Upper lobe of left lung (tissue), 6 donors: ENCODE measurements around the gene RNF123. TPM values are rescaled to one million over a fixed set of nuclear protein-coding genes. Genes with fewer than 3 reads are reported as not detected.

ENCODE experiments used
- ATAC-seq, 2 donors: fragments of 200-7000 bp; cut with Tn5 transposase; one replicate each; pipeline ENCODE4 v1.9.1; 2022; ENCODE audit warnings: mild to moderate bottlenecking in 2 of 2, moderate library complexity in 2 of 2; ENCODE audit not compliant: low FRiP score in 2 of 2
- DNase-seq, 2 donors: peaks; one replicate each; pipeline ENCODE4 v3.0.0-alpha.2; 2019 to 2020
- H3K27ac ChIP-seq, 4 donors: fragments of 200-600 bp; sonication (generic); one replicate each; pipeline ENCODE4 v1.5.1; 2016 to 2019
- H3K27me3 ChIP-seq, 4 donors: fragments of 200-600 bp; sonication (generic); one replicate each; pipeline ENCODE4 v1.5.1; 2017 to 2019
- H3K36me3 ChIP-seq, 4 donors: fragments of 200-600 bp; sonication (generic); one replicate each; pipeline ENCODE4 v1.5.1; 2016 to 2019
- H3K4me1 ChIP-seq, 4 donors: fragments of 200-600 bp; sonication (generic); one replicate each; pipeline ENCODE4 v1.5.1; 2018 to 2019
- H3K4me3 ChIP-seq, 4 donors: fragments of 200-600 bp; sonication (generic); one replicate each; pipeline ENCODE4 v1.5.1; 2017 to 2019; ENCODE audit warnings: mild to moderate bottlenecking in 2 of 4, moderate library complexity in 1 of 4
- H3K9me3 ChIP-seq, 4 donors: fragments of 200-600 bp; sonication (generic); one replicate each; pipeline ENCODE4 v1.5.1; 2018 to 2019
- EP300 ChIP-seq, 4 donors: sonication (generic); formaldehyde crosslinking; IDR thresholded peaks; one replicate each; pipeline ENCODE4 v1.5.1; 2017; ENCODE audit warnings: antibody characterized with exemption in 4 of 4, control low read depth in 2 of 4
- POLR2A ChIP-seq, 4 donors: fragments of 450-650 bp; IDR thresholded peaks; one replicate each; pipeline ENCODE4 v1.5.1; 2016 to 2017; ENCODE audit warnings: antibody characterized with exemption in 4 of 4, mild to moderate bottlenecking in 2 of 4
- POLR2AphosphoS5 ChIP-seq, 2 donors: sonication (generic); formaldehyde crosslinking; IDR thresholded peaks; one replicate each; pipeline ENCODE4 v1.5.1; 2017; ENCODE audit warnings: antibody characterized with exemption in 2 of 2
- WGBS, 2 donors: methylation state at CpG; one replicate each; pipeline ENCODE4 v1.1.5; 2017 to 2018; 5-methylcytosine and 5-hydroxymethylcytosine counted together
- total RNA-seq, 6 donors: library from RNA; depleted of rRNA in 4 of 6; stranded (reverse); fragments of >200 nt in 4 of 6; gene quantifications; one replicate each; pipeline versions ENCODE4 v1.1.0 to v1.2.1, GENCODE V29; 2016 to 2021
- TF ChIP-seq, protein P1 (sequence below), 6 experiments: fragments of 450-650 bp in 4 of 6; fragments of 200-600 bp in 2 of 6; sonication (generic) in 2 of 6; IDR thresholded peaks; one replicate each; pipeline ENCODE4 v1.5.1; 2016 to 2019; ENCODE audit warnings: antibody characterized with exemption in 6 of 6
- donor health status: DM: no; HTN: no; CAD: no; lungs with moderate emphysema.
- donor health status: DM: no; HTN: yes; CAD: no; lungs with severe emphysema.

RNF123 gene
- total RNA-seq, 6 donors from 2014 or later: 14.2 to 71.2 (median 42.2) TPM

DNA sequence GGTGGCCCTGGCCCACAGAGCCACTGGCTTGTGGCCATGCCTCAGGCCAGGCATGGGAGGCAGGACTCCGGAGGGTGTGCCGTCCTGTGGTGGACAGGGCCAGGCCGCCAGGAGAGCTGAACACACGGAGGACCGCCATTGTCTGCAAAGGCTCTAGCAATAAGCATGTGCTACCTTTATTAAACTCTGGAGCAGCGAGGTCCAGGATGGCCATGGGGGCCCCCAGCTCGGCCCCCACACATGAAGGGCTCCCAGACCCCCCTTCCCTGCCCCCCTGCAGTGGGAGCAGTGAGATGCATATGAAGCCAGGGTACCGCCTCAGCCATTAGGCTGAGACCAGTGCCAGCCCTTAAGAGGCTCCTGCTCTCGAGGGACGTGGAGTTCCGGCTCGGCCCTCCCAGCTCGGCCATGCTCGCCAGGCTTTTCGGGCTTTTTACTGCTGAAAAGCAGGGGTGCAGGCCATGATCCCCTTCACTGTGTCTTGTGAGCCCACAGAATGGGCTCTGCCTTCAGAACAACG, 27.4 kb downstream of the RNF123 start:
- Histone ChIP-seq H3K27ac (no peak overlapping the region), H3K4me3 (no peak overlapping the region), H3K9me3 (no peaks in the 10 kb centered on the region), H3K4me1 (peaks cover 11 to 29% (median 16%) of the 10 kb centered on the region in 4 donors), H3K36me3 (peaks cover 4 to 37% (median 16%) of the 10 kb centered on the region in 4 donors), H3K27me3 (no peaks in the 10 kb centered on the region)
- TF ChIP-seq, protein P1, sequence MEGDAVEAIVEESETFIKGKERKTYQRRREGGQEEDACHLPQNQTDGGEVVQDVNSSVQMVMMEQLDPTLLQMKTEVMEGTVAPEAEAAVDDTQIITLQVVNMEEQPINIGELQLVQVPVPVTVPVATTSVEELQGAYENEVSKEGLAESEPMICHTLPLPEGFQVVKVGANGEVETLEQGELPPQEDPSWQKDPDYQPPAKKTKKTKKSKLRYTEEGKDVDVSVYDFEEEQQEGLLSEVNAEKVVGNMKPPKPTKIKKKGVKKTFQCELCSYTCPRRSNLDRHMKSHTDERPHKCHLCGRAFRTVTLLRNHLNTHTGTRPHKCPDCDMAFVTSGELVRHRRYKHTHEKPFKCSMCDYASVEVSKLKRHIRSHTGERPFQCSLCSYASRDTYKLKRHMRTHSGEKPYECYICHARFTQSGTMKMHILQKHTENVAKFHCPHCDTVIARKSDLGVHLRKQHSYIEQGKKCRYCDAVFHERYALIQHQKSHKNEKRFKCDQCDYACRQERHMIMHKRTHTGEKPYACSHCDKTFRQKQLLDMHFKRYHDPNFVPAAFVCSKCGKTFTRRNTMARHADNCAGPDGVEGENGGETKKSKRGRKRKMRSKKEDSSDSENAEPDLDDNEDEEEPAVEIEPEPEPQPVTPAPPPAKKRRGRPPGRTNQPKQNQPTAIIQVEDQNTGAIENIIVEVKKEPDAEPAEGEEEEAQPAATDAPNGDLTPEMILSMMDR (IDR thresholded peaks at IDR 0.05): no peak
- no peak for TF ChIP-seq EP300 (IDR thresholded peaks at IDR 0.05)
- no peak for TF ChIP-seq POLR2A (IDR thresholded peaks at IDR 0.05)
- TF ChIP-seq POLR2AphosphoS5 (IDR thresholded peaks at IDR 0.05): no peak
- no peak for ATAC-seq
- WGBS, 2 donors: 75 to 93% methylated on average over 1 to 16 of the region's 16 CpGs
- peak in 1 of 2 donors; percentile 78 for DNase-seq

DNA sequence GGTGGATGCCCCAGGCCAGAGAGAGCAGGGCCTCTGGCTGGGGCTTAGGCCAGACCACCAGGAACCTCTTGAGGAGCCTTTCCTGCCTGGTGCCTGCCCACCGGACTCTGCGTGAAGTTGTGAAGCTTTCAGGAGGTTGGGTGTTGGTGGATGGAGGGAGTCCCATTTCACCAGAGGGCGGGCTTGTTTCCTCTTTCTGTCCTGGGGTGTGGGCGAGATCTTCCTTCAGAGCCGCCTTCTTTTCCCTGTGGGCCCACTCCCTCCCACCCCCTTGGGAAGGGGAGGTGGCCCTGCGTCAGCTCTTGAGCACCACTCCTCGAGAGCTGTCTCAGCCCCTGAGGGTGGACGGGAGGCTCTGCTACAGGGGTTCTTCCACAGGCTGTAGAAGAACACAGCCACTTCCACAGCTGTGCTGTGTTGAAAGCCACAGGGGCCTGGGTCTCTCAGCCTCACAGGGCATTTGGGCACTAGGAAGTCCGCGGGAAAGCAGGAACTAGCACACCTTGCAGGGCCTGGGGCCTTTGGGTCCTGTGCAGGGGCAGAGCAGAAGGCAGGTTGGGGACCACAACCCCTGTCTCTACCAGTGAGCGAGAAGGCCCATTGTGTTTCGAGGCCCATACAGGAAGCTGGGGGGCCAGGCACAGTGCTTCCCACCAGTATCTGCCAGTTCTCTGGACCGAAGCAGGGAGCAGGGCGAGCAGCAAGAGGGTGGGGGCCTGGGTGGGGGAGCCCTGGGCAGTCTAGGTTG, 28.0 kb downstream of the RNF123 start:
- Histone ChIP-seq H3K36me3 (peaks cover 4 to 42% (median 18%) of the 10 kb centered on the region in 4 donors), H3K9me3 (no peaks in the 10 kb centered on the region), H3K4me3 (no peak overlapping the region), H3K27me3 (no peaks in the 10 kb centered on the region), H3K27ac (no peak overlapping the region), H3K4me1 (peaks cover 13 to 36% (median 17%) of the 10 kb centered on the region in 4 donors)
- no peak for ATAC-seq
- no peak for DNase-seq
- 85 to 90% methylated on average over 5 to 14 of the region's 14 CpGs for WGBS, 2 donors
- no peak for TF ChIP-seq POLR2AphosphoS5 (IDR thresholded peaks at IDR 0.05)
- TF ChIP-seq, protein P1 (IDR thresholded peaks at IDR 0.05): no peak

DNA sequence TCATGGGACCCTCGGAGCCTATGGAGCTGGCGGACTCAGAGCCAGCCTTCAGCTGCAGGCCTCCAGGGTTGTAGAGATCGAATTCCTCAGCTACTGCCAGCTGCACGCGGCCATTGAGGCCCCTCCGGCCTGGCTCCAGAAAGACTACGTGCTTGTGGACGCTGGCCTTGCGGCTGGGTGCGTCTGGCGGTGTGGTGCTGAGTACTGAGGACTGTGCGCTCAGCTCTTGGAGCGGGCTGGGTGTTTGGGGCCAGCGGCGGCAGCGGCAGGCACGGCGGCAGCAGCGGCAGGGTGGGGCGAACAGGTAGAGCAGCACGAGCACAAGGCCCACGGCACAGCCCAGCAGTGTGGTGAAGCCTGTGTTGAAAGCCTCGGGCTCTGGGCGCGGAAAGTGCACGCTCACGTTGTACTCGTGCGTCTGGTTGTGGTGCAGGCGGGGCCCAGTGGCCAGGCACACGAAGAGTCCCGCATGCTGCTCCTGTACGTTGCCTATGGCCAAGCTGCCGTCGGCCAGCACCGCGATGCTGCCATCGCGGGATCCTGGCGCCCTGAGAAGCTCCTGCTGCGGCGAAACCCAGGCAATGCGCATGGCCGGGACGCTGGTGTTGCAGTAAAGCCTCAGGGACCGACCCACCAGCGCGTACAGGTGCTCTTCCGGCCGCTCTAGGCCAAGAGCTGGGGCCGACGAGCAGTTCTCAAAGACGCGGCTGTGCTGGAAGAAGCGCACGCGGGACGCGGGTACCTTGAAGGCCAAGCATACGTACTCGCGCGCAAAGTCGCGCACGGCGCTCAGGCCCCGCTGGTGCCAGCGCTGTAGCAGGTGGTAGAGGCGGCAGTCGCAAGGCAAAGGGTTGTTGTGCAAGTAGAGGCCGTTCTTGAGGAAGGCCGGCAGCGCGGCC, 28.9 kb downstream of the RNF123 start:
- H3K4me3 ChIP-seq: peak overlapping the region in 3 of 4 donors; percentile 56 to 64 (median 61)
- H3K9me3 ChIP-seq: no peaks in the 10 kb centered on the region
- peak in 1 of 2 donors; percentile 88 for DNase-seq
- TF ChIP-seq POLR2AphosphoS5 (IDR thresholded peaks at IDR 0.05) (no peak), EP300 (IDR thresholded peaks at IDR 0.05) (no peak), POLR2A (IDR thresholded peaks at IDR 0.05) (no peak)
- TF ChIP-seq, protein P1 (IDR thresholded peaks at IDR 0.05): no peak
- peaks cover 21 to 44% (median 25%) of the 10 kb centered on the region in 4 donors for H3K4me1 ChIP-seq
- WGBS, 2 donors: 66 to 72% methylated on average over 47 to 74 of the region's 75 CpGs
- no peak for ATAC-seq
- H3K27ac ChIP-seq: no peak overlapping the region
- H3K36me3 ChIP-seq: peaks cover 4 to 42% (median 19%) of the 10 kb centered on the region in 4 donors
- no peaks in the 10 kb centered on the region for H3K27me3 ChIP-seq

DNA sequence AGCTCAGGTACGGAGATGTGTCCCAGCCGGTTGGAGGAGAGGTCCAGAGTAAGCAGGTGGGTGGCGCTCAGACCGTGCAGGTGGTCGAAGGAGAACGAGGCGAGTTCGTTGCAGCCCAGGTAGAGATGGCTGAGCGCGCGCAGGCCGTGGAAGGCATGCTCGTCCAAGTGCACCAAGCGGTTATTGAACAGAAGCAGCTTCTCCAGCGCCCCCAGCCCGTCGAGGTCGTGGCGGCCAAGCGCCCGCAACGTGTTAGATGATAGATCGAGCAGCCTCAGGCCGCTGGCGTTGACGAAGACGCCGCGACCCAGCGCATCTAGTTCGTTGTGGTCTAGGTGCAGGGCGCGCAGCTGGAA, 29.5 kb downstream of the RNF123 start:
- Histone ChIP-seq H3K4me3 (peak overlapping the region; percentile 56 to 64 (median 60)), H3K36me3 (peaks cover 4 to 42% (median 19%) of the 10 kb centered on the region in 4 donors), H3K27ac (peak overlapping the region in 1 of 4 donors; percentile 69), H3K27me3 (no peaks in the 10 kb centered on the region), H3K4me1 (peaks cover 21 to 46% (median 26%) of the 10 kb centered on the region in 4 donors), H3K9me3 (no peaks in the 10 kb centered on the region)
- ATAC-seq (no peak), DNase-seq (peak in 1 of 2 donors; percentile 88)
- 23 to 26% methylated on average over 8 to 18 of the region's 33 CpGs for WGBS, 2 donors
- TF ChIP-seq EP300 (IDR thresholded peaks at IDR 0.05) (no peak), POLR2A (IDR thresholded peaks at IDR 0.05) (no peak), POLR2AphosphoS5 (IDR thresholded peaks at IDR 0.05) (no peak)
- TF ChIP-seq, protein P1 (IDR thresholded peaks at IDR 0.05): no peak
